ENCODE data around the gene SNX9.
"Not testable (repeated sequence)": the region's sequence is repeated elsewhere in the genome, so short reads cannot be mapped to it uniquely, and the experiment has no call there.

SNX9 gene

GRCh38 chr6:157898169-157898568, 75.1 kb downstream of the SNX9 start:
- no peak overlapping the region for H3K4me3 ChIP-seq (ENCODE audit: low read depth, low read length)
- DNase-seq (ENCODE audit: low read depth): no peak
- TF ChIP-seq, protein P1, sequence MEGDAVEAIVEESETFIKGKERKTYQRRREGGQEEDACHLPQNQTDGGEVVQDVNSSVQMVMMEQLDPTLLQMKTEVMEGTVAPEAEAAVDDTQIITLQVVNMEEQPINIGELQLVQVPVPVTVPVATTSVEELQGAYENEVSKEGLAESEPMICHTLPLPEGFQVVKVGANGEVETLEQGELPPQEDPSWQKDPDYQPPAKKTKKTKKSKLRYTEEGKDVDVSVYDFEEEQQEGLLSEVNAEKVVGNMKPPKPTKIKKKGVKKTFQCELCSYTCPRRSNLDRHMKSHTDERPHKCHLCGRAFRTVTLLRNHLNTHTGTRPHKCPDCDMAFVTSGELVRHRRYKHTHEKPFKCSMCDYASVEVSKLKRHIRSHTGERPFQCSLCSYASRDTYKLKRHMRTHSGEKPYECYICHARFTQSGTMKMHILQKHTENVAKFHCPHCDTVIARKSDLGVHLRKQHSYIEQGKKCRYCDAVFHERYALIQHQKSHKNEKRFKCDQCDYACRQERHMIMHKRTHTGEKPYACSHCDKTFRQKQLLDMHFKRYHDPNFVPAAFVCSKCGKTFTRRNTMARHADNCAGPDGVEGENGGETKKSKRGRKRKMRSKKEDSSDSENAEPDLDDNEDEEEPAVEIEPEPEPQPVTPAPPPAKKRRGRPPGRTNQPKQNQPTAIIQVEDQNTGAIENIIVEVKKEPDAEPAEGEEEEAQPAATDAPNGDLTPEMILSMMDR (IDR thresholded peaks at IDR 0.05; ENCODE audit: low read depth, low read length, missing control alignments): no peak

DNA sequence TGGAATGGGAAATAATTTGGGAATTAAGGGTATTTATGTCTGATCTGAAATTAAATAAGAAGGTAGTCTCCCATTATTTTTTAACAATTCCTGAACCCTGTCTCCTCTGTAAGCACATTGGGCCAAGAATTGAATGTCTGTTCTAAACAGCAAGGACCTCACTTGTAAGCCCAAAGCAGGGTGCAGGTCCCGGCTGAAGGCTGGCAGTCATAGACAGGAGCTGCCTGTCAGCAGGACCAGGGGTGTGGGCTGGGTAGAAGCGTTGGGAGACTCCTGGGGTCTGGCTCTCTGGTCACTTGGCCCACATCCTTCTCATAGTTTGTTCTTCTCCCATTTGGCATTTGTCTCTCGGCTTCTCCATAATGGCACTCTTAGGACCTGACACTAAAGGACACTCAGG, 75.6 kb downstream of the SNX9 start:
- TF ChIP-seq, protein P1 (IDR thresholded peaks at IDR 0.05; ENCODE audit: low read depth, low read length, missing control alignments): no peak
- no peak overlapping the region for H3K4me3 ChIP-seq (ENCODE audit: low read depth, low read length)
- no peak for DNase-seq (ENCODE audit: low read depth)

DNA sequence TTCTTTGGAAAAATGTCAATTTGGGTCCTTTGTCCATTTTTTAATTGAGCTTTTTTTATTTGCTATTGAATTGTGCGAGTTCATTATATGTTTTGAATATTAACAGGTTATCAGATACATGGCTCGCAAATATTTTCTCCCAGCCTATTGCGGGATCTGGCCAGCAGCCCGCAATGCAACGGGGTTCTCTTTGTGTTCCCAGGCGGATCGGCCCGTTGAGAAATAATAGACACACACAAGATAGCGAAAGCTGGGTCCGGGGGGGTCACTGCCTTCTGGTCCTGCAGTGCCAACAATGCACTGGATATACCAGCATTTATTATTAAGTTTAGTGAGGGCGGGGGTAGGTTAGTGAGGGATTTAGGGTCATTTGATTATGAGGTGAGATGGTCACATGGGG, 77.2 kb downstream of the SNX9 start:
- H3K4me3 ChIP-seq (ENCODE audit: low read depth, low read length); DNase-seq (ENCODE audit: low read depth): not testable (repeated sequence)

DNA sequence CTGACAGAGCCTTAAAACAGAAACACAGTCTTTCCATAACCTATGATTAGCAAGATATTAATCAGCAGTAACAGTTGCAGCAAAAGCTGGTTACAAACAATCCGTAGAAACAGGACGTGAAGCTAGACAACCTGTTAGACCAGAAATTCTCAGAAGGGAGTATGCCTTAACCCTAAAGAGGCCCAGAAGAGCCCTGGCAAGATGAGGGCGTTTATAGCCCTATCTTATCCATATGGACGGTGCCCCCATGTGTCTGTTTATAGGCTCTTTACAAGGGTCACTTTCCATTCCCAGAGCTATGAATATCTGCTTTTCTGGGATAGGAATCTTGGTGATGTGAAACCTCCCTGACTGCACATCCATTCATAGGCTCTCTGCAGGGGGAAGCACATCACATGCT, 77.7 kb downstream of the SNX9 start:
- not testable (repeated sequence) for H3K4me3 ChIP-seq (ENCODE audit: low read depth, low read length); DNase-seq (ENCODE audit: low read depth)

DNA sequence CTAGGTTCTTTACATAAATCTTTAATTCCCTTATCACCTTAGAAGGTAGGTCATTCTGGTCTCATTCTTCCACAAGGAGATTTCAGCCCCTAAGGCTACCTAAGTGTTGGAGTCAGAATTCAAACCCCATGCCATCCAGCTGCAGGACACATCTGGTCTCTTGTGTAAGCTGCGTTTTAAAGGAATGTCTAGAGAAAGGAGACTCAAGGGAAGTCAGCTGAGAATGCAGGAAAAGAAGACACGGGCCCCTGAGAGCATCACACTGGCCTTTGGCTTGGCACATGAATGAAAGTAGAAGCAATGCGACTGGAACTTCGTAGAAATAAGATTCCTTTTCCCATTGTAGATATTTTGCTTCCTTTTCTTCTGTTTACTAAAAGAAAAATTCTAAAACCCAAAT, 82.0 kb downstream of the SNX9 start:
- DNase-seq (ENCODE audit: low read depth): no peak
- TF ChIP-seq, protein P1 (IDR thresholded peaks at IDR 0.05; ENCODE audit: low read depth, low read length, missing control alignments): no peak
- no peak overlapping the region for H3K4me3 ChIP-seq (ENCODE audit: low read depth, low read length)

DNA sequence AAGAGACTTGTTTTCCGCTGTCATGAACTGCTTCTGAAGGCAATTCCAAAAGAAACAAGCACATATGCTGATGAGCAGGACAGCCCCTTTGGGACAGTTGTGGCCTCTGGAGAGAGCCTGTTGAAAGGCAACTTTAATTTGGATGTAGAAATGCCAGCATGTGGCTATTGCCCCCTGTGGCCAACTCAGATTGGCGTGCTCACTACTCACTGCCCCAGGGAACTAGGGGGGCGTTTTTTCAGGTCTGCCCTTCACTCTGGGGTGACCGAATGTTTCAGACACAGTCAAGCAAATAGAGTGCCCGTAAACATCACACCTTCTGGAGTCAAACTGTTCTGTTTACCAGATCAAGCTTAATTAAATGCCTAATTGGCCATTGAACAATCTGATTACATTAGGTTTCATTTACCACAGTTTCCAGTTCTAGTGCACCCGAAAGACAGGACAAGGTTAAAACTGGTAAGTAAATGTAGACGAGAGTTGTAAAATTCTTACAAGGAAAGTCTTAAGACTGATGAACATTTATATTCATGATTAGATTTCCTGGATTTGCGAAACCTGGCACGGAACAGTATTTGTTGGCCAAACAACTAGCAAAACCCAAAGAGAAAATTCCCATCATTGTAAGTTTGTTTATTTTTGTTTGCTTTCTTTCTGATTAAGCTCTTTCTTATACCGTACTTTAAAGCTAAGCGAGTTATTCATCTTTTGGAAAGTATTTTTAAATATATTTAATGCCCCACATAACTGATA, 82.7 kb downstream of the SNX9 start:
- TF ChIP-seq, protein P1 (IDR thresholded peaks at IDR 0.05; ENCODE audit: low read depth, low read length, missing control alignments): no peak
- H3K4me3 ChIP-seq (ENCODE audit: low read depth, low read length): no peak overlapping the region
- DNase-seq (ENCODE audit: low read depth): no peak

- no peak for DNase-seq (ENCODE audit: low read depth)
- TF ChIP-seq, protein P1 (IDR thresholded peaks at IDR 0.05; ENCODE audit: low read depth, low read length, missing control alignments): no peak
- H3K4me3 ChIP-seq (ENCODE audit: low read depth, low read length): no peak overlapping the region
These were observed 83.6 kb downstream of the SNX9 start for GRCh38 chr6:157906537-157907061.

DNA sequence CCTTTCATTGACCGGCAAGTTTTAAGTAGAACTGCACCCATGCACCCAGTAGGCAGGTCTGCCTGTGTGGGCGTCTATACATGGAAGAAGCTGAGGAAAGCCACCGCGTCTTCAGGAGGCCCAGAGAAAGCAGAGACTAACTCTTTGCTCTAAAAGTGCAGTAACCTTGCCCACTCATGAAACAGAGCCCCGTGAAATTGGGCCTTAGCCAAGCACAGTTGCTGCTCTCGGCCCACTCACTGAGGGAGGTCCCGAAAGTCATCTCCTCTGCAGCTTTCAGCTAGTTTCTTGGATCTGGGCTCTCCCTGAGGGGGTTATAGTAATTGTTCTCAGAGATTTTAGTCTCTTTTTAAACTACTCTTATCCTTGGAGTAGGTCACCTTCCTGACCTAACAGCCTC, 84.6 kb downstream of the SNX9 start:
- TF ChIP-seq, protein P1 (IDR thresholded peaks at IDR 0.05; ENCODE audit: low read depth, low read length, missing control alignments): no peak
- no peak overlapping the region for H3K4me3 ChIP-seq (ENCODE audit: low read depth, low read length)
- no peak for DNase-seq (ENCODE audit: low read depth)
